ENCODE data around the gene MANSC4. TPM values are rescaled to one million over a fixed set of nuclear protein-coding genes. Genes with fewer than 3 reads are reported as not detected.

Gene MANSC4
- total RNA-seq, 2 experiments from 2014 or later = not detected

DNA sequence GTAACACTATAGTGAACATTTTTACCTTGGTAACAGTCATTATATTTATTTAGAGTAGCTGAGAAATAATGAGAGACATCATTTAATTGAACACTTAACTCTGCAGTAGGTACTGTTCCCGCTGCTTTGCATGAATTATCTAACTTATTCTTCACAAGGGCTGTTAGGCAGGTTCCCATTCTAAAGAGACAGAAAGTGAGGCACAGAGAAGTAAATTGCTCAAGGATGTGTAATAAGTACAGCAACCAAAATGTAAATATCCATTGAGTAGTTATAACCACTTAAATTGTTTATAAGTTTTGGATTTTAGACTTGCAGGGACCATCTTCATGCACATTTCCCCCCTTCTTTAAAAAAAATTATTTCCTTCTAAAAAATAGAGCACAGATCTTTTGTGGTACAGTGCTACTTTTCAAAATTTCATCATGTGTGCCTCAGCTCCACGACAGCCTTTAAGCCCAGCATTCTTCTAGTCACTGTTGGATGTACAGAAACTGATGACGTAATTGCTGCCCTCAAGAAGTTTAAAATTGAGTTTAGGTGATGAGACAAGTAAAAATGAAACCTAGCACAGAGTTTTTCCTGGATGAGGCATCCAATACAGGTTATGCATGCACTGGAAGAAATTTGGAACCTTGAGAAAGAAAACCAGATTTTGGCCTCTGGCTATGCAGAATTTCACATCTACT is 6.0 kb upstream of the MANSC4 start:
- POLR2A ChIA-PET = no interaction called here
- H3K36me3 ChIP-seq (ENCODE audit: insufficient read depth, low read length) = peaks cover 35% of the 10 kb centered on the region
- no TSS peak for BruUV-seq (replicated peaks)
- H3K79me2 ChIP-seq (ENCODE audit: insufficient read depth, low read depth, low read length) = peaks cover 30% of the 10 kb centered on the region; the same call in 1 of the 2 replicates
- H4K20me1 ChIP-seq (ENCODE audit: insufficient read depth, low read length) = peaks cover 6% of the 10 kb centered on the region; the same call in 1 of the 2 replicates
- no peaks in the 10 kb centered on the region for H3K9me2 ChIP-seq (ENCODE audit: insufficient read depth, low read length)
- no peak for DNase-seq (ENCODE audit: low spot score)
- TF ChIP-seq, protein P1, sequence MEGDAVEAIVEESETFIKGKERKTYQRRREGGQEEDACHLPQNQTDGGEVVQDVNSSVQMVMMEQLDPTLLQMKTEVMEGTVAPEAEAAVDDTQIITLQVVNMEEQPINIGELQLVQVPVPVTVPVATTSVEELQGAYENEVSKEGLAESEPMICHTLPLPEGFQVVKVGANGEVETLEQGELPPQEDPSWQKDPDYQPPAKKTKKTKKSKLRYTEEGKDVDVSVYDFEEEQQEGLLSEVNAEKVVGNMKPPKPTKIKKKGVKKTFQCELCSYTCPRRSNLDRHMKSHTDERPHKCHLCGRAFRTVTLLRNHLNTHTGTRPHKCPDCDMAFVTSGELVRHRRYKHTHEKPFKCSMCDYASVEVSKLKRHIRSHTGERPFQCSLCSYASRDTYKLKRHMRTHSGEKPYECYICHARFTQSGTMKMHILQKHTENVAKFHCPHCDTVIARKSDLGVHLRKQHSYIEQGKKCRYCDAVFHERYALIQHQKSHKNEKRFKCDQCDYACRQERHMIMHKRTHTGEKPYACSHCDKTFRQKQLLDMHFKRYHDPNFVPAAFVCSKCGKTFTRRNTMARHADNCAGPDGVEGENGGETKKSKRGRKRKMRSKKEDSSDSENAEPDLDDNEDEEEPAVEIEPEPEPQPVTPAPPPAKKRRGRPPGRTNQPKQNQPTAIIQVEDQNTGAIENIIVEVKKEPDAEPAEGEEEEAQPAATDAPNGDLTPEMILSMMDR (conservative IDR thresholded peaks at IDR 0.05; ENCODE audit: low read length) = no peak
- TF ChIP-seq EZH2phosphoT487 (IDR thresholded peaks at IDR 0.05; ENCODE audit: borderline replicate concordance, low read depth, low read length) = no peak
- H3K4me1 ChIP-seq (ENCODE audit: insufficient read depth, low read length, poor library complexity, severe bottlenecking) = peaks cover 17% of the 10 kb centered on the region
- no peaks in the 10 kb centered on the region for H3K9me3 ChIP-seq (ENCODE audit: low read length)
- no peak overlapping the region for H2AFZ ChIP-seq (ENCODE audit: low read length)
- no peak overlapping the region for H3K27ac ChIP-seq (ENCODE audit: low read depth, low read length, poor library complexity, severe bottlenecking)
- CTCF ChIA-PET (ENCODE audit: unreplicated experiment) = no interaction called here
- no peak overlapping the region for H3K4me2 ChIP-seq (ENCODE audit: low read length)
- no peak overlapping the region for H3K4me3 ChIP-seq (ENCODE audit: low read depth, low read length, poor library complexity, severe bottlenecking)
- intact Hi-C loops (cut with micrococcal nuclease; ENCODE audit: unreplicated experiment) = no loop called here

DNA sequence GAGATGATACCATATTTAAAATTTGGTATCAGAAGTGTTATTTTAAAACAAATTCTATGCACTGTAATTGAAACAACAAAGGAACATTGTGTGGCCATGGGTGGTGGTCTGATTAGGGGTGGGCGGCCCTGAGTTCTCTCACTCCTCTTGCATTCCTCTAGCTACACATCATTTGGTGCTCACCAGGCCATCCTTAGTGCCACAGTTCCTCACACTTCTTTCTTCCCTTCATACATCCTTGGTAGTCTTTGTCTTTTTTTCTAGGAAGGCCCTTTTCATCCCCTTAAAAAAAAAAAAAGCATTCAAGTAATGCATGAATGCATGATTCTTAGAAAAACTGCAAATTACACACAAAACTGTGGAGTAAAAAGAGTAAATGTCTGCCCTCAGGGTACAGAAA is 2.4 kb upstream of the MANSC4 start:
- ChIA-PET CTCF (ENCODE audit: unreplicated experiment) (no interaction called here), POLR2A (interaction anchor here (1.5 kb wide), 1 partner anchor 17 kb away, joined by 4 read pairs; no protein-coding TSS in a partner anchor)
- Histone ChIP-seq H3K79me2 (ENCODE audit: insufficient read depth, low read depth, low read length) (peaks cover 29% of the 10 kb centered on the region; the same call in 1 of the 2 replicates), H3K9me2 (ENCODE audit: insufficient read depth, low read length) (no peaks in the 10 kb centered on the region), H4K20me1 (ENCODE audit: insufficient read depth, low read length) (no peaks in the 10 kb centered on the region), H3K9me3 (ENCODE audit: low read length) (no peaks in the 10 kb centered on the region), H3K4me3 (ENCODE audit: low read depth, low read length, poor library complexity, severe bottlenecking) (peak overlapping the region; percentile 77), H3K27ac (ENCODE audit: low read depth, low read length, poor library complexity, severe bottlenecking) (no peak overlapping the region), H2AFZ (ENCODE audit: low read length) (no peak overlapping the region), H3K4me1 (ENCODE audit: insufficient read depth, low read length, poor library complexity, severe bottlenecking) (peaks cover 27% of the 10 kb centered on the region), H3K4me2 (ENCODE audit: low read length) (peak overlapping the region; percentile 83), H3K36me3 (ENCODE audit: insufficient read depth, low read length) (peaks cover 14% of the 10 kb centered on the region; the same call in 1 of the 2 replicates)
- no peak for TF ChIP-seq EZH2phosphoT487 (IDR thresholded peaks at IDR 0.05; ENCODE audit: borderline replicate concordance, low read depth, low read length)
- intact Hi-C loops (cut with micrococcal nuclease; ENCODE audit: unreplicated experiment) = no loop called here
- DNase-seq (ENCODE audit: low spot score) = no peak
- BruUV-seq (replicated peaks) = no TSS peak

DNA sequence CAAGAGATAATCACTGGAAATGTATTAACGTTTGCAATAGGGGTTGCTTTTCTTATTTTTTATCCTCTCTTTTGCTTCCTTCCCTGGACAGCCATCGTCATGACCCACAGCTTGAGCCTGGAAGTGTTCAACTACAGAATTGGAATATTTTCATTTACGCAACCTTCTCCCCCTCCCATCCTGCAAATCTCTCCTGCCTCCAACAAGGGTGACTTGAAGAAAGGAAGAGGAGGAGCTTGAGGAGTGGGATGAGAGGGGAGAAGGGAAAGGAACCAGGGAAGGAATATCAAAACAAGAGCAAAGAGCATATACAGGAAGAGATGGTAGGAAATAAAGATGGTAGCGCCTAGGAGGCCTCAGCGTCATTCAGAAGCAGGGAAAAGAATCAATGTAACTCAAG is 1.6 kb upstream of the MANSC4 start:
- peaks cover 27% of the 10 kb centered on the region for H3K4me1 ChIP-seq (ENCODE audit: insufficient read depth, low read length, poor library complexity, severe bottlenecking)
- peak overlapping the region; percentile 77 for H3K4me3 ChIP-seq (ENCODE audit: low read depth, low read length, poor library complexity, severe bottlenecking)
- H4K20me1 ChIP-seq (ENCODE audit: insufficient read depth, low read length) = no peaks in the 10 kb centered on the region
- ChIA-PET POLR2A (interaction anchor here (1.5 kb wide), 1 partner anchor 18 kb away, joined by 4 read pairs; no protein-coding TSS in a partner anchor), CTCF (ENCODE audit: unreplicated experiment) (no interaction called here)
- BruUV-seq (replicated peaks) = no TSS peak
- peak overlapping the region; percentile 83 for H3K4me2 ChIP-seq (ENCODE audit: low read length)
- H2AFZ ChIP-seq (ENCODE audit: low read length) = no peak overlapping the region
- no peak for DNase-seq (ENCODE audit: low spot score)
- no peak overlapping the region for H3K27ac ChIP-seq (ENCODE audit: low read depth, low read length, poor library complexity, severe bottlenecking)
- intact Hi-C loops (cut with micrococcal nuclease; ENCODE audit: unreplicated experiment) = loop anchor here (2.0 kb wide), 1 partner anchor 71 kb away; the partner anchor contains the start of gene MRPS35
- no peak for TF ChIP-seq EZH2phosphoT487 (IDR thresholded peaks at IDR 0.05; ENCODE audit: borderline replicate concordance, low read depth, low read length)
- TF ChIP-seq, protein P1 (conservative IDR thresholded peaks at IDR 0.05; ENCODE audit: low read length) = no peak
- no peaks in the 10 kb centered on the region for H3K9me2 ChIP-seq (ENCODE audit: insufficient read depth, low read length)
- no peaks in the 10 kb centered on the region for H3K9me3 ChIP-seq (ENCODE audit: low read length)
- H3K36me3 ChIP-seq (ENCODE audit: insufficient read depth, low read length) = peaks cover 14% of the 10 kb centered on the region; the same call in 1 of the 2 replicates
- H3K79me2 ChIP-seq (ENCODE audit: insufficient read depth, low read depth, low read length) = peaks cover 29% of the 10 kb centered on the region; the same call in 1 of the 2 replicates

Data from OCI-LY7 (cell line).